GM19452 (cell line): ENCODE data around the gene CENPP.
"Not testable (repeated sequence)": the region's sequence is repeated elsewhere in the genome, so short reads cannot be mapped to it uniquely, and the experiment has no call there.

Experiments used
- ATAC-seq: cut with Tn5 transposase; IDR thresholded peaks from one replicate; pipeline ENCODE4 v1.9.1; 2021; ENCODE audit not compliant: unreplicated experiment

CENPP gene

DNA sequence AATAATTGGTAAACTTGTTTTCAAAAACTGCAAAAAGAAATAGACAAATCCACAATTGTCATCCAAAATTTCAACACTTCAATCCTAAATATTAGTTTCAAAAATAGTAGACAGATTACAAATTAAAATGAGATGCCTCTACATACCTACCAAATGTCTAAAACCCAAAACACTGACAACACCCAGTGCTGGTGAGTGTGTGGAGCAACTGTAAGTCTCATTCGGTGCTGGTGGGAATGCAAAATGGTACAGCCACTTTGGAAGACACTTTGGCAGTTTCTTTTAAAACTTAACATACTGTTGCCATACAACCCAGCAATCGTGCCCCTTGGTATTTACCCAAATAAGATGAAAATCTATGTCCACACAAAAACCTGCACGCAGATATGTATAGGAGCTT lies 203.4 kb downstream of the CENPP start:
- ATAC-seq, result no peak

GRCh38 chr9:92530893-92531292 lies 205.1 kb downstream of the CENPP start:
- ATAC-seq, result no peak

DNA sequence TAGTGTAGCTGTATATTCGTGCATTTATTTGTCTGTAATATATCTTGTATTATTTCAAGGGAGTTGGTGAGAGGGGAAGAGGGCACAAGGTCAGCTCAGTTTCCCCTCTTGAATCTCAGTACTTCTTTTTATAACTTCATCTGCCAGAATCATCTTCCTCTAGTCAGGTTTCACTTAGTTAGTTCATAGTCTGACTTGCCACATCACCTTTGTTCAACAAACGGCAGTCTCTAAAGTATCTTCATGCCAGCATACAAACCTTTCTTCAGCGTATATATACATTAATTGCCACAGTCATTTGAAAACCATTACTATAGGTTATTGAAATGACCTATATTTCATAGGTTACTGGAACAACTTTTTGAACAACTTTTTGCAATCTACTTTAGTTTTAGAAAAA lies 208.5 kb downstream of the CENPP start:
- ATAC-seq, result no peak

DNA sequence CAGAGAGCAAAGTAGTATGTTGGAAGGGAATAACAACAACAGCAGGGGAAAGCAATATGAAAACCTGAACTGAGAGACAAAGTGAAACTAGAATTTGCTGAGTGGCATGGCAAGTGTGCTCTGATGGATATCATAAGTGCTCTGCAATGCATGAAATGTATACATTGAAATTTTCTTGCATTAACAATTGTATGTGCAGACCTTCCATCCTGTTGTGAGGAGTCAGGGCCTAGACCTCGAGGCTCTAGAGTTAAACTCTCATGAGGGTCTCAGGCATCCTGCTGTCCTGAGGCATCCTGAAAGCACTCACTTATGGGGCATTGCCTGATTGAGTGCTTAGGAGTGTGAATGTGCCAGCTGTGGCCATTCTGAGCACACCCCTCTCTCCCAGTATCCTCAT lies 208.9 kb downstream of the CENPP start:
- ATAC-seq, result no peak

DNA sequence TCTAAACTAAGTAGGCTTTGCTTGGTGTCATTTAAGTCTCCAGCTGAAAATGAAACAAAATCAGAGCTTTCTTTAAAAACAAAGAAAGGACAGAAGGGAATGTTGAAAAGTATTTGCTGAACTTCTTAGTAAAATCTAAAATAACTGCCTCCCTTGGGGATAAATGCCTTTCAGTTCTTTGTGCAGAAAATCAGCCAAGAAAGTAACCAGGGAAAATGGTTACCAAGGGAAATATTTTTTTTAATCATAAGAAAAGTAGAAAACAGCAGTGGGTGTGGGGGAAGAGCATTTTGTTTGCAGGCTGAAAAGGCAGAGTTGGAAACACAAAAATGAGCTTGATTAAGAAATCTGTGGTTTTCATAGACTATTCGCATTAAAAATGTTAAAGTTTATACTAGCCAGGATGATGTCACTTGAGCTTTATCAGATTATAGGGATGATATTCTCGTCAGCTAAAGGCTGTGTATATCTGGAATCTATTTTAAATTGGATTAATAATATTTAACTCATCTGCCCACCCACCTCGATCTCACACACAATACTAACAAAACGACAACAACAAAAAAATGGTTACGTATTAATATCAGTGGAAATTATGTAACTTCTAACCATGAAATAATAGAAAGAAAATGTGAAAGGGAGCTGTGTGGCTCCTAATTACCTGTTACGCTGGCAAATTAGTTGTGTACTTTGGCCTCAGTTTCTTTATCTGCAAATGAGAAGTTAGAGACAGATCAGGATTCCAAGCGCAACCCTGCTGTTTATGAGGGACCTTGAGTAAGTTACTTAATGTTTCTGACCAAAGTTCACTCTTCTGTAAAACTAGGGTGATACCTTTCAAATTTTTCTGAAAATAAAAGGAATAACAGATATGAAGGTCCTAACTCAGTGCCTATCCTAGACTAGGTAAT lies 210.4 kb downstream of the CENPP start, which contains the start of gene ECM2:
ECM2 (minus strand) TSS at position 51 of the 911 bp plus-strand sequence. CDS start 13,124 bp downstream, outside the sequence.
- ATAC-seq, result no peak

DNA sequence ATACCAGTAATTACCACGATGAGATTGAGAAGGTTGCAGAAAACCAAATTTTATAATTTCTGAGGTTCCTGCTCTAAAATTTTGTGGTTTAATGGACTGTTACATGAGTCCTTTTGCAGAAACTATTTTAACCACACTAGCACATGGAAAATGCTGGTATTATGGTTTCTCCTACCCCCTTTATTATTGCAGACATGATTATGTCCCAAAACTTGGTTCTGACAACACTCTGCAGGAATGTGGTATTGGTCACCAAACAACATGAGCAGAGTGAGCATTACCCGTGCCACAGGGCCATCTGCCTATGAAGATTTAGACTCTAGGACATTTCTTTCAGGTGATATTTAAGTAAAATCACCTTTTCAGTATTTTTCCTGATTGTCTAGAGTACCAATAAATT lies 212.8 kb downstream of the CENPP start:
- ATAC-seq, result no peak

- ATAC-seq, result no peak
Measured at GRCh38 chr9:92543972-92544371, 218.2 kb downstream of the CENPP start.

DNA sequence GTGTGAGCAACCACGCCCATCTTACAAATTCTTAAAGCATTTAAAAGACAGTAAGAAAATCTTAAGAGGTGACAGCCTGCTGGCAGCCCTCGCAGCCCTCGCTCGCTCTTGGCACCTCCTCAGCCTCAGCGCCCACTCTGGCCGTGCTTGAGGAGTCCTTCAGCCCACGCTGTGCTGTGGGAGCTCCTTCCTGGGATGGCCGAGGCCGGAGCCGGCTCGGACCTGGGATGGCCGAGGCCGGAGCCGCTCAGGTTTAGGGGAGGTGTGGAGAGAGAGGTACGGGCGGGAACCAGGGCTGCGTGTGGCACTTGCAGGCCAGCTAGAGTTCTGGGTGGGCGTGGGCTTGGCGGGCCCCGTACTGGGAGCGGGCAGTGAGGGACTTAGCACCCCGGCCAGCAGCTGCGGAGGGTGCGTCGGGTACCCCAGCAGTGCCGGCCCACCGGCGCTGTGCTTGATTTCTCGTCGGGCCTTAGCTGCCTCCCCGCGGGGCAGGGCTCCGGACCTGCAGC lies 219.3 kb downstream of the CENPP start:
- no peak for ATAC-seq

DNA sequence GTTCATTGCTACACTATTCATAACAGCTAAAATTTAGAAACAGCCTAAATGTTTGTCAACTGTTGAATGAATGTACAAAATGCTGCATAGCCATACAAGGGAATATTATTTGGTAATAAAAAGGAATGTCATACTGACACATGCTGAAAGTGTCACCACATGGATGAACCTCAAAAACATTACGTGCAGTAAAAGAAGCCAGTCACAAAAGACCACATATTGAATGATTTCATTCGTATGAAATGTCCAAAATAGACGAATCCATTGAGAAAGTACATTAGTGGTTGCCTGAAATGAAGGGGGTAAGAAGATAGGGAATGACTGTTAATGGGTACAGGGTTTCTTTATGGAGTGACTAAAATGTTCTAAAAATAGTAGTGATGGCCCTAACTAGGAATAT lies 221.6 kb downstream of the CENPP start:
- no peak for ATAC-seq

DNA sequence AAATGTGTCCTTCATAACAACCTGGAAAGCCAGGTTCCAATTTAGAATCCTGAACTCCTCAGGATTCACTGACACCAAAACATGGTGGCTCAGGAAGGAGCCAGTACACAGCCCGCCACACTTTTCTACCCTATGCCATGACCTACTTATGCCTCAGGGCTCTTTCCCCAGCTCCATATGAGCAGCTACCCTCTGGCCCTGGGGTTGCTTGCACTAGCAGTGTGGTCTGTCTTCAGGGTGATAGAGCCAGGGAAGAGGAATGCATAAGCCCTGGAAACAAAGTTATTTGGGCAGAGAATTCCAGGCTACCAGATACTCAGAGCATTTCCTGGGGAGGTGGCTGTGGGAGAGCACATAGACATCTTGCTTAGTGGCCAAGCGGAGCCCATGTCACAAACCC lies 225.0 kb downstream of the CENPP start:
- no peak for ATAC-seq

DNA sequence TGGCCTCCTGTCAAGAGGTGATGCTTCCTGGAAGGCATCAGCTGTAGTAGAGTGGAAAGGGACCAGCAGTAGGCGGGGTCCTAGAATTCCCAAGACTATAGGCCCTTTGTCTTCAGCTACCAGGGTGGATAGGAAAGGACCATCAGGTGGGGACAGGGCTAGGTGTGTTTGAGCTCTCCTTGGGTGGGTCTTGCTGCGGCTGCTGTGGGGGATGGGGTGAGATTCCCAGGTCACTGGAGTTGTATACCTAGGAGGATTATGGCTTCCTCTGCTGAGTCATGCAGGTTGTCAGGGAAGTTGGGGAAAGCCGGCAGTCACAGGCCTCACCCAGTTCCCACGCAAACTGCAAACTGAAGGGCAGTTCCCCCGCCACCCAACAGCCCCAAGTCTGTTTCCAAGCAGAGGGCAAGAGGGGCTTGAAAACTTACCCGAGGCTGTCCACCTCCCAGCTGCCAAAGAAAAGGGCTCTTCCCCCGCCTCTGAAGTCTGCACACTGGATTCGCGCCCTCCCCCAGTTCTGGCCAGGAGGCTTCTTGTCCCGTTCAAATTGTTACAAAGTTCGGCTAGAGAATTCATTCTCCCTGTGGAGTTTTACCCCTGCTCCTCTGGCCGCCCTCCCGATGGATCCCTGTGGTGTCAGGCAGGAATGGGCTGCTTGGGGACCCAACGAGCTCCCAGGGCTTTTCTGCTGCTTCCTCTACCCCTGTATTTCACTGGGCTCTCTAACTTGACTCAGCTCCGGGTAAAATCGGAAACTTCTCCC lies 233.0 kb downstream of the CENPP start:
- ATAC-seq, result no peak

GRCh38 chr9:92561374-92562330 lies 235.9 kb downstream of the CENPP start:
- ATAC-seq, result no peak

- ATAC-seq, result no peak
Measured at GRCh38 chr9:92562461-92562967, 236.8 kb downstream of the CENPP start.

DNA sequence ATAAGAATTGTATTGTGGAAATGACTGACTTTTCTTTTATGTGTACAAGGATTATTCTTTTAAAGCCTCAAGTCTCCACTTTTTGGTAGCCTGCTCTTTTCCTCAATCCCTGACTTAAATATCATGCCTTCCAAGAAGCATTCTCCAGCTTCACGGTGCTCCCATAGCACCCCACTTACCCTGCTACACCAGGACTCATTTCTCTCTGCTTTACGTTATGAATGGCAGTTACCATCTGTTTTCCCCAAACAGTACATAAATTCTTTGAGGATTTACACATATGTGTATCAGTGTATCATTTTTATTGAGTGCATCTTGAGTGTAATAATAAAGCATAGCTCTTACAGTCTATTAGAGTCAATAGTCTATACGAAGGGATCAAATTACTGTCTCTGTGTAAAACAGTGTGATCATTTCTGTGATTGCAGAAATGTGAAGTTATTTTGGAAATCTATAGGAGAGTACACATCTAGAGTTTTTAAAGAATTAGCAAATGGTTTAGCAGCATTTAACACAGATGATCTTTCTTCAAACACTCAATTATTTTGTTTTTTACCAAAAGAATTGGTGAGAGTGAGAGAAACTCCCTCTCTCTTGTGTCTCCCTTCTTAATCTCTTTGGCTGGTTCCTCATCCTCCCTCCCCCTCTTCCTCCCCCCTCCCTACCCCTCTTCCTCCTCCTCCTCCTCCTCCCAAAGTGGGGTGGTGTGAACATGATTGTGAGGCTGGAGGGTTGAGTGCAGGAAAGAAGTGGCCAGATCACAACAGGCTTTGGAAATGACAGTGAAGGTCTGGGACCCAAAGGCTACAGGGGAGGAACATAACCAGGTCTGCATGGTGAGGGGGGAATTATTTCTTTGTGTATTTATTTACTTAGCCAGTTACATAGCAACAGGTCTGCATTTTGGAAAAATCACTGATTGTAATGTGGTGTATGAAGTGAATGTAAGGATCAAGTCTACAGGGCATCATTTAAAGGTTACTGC lies 237.7 kb downstream of the CENPP start:
- no peak for ATAC-seq

GRCh38 chr9:92564504-92564903 lies 238.8 kb downstream of the CENPP start:
- no peak for ATAC-seq

GRCh38 chr9:92564982-92565381 lies 239.2 kb downstream of the CENPP start:
- no peak for ATAC-seq

- ATAC-seq, result not testable (repeated sequence)
Measured at GRCh38 chr9:92571871-92572270, 246.1 kb downstream of the CENPP start.

DNA sequence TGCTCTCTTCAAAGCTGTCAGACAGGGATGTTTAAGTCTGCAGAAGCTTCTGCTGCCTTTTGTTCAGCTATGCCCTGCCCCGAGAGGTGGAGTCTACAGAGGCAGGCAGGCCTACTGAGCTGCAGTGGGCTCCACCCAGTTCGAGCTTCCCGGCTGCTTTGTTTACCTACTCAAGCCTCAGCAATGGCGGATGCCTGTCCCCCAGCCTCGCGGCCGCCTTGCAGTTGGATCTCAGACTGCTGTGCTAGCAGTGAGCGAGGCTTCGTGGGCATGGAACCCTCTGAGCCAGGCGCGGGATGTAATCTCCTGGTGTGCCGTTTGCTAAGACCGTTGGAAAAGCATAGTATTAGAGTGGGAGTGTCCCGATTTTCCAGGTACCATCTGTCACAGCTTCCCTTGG lies 247.9 kb downstream of the CENPP start:
- ATAC-seq, result not testable (repeated sequence)

GRCh38 chr9:92576175-92576574 lies 250.4 kb downstream of the CENPP start:
- ATAC-seq, result no peak
